ENCODE data around the gene PCTP. TPM values are rescaled to one million over a fixed set of nuclear protein-coding genes. Genes with fewer than 3 reads are reported as not detected.

The PCTP gene
- total RNA-seq, 2 experiments from 2014 or later, result 8.8 to 10.3 TPM

DNA sequence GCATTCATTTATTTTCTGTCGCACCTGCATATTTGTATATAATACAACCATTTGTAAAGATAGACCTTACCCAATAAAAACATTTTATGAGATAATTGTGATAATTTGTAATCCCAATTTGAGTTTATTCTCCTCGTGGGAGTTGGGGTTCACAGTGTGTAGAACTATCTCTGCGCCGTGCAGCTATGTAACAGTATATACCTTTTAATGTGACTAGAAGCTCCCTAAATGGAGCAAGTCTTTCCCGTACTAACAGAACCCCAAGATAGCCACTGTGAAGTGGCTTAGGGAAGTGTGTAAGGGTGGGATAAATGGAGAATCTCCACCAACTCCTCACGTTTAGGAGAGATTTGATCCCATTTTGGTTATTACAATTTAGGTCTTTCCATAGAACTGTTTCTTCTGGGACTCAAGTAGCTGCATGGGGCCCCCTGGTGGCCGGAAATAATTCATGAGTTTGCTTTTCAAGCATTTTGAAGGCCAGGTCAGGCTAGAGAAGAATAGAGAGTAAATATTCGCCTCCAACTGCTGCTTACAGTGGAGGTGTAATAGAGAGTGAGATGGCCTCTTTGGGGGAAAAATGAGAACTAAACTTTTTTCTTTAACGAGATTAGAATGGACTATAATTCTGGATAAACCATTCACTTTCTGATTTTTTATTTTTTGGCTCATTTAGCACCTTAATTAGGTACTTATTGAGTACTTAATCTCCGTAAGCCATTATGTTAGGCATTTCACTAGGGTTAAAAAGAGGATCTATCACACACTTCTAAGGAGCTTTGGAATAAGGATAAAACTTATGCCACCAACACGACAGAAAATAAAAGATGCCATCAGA lies 32.7 kb upstream of the PCTP start:
- Mint-ChIP-seq H3K27me3 (ENCODE audit: low read depth) (peaks cover 15% of the 10 kb centered on the region), H3K36me3 (ENCODE audit: low read depth) (no peaks in the 10 kb centered on the region), H3K27ac (no peak overlapping the region), H3K9me3 (no peaks in the 10 kb centered on the region), H3K4me1 (ENCODE audit: low read depth) (peaks cover 2% of the 10 kb centered on the region), H3K4me3 (no peak overlapping the region)
- DNase-seq, result peak; percentile 84
- CTCF ChIA-PET, result interaction anchor here (0.5 to 4.4 kb wide), 26 partner anchors 9 to 760 kb away, joined by 3 to 35 read pairs (median 4); partner anchors contain the start of gene PCTP
- intact Hi-C loops (cut with micrococcal nuclease), result loop anchor here (1.0 to 2.0 kb wide), 2 partner anchors 115 to 192 kb away; no protein-coding TSS in a partner anchor

DNA sequence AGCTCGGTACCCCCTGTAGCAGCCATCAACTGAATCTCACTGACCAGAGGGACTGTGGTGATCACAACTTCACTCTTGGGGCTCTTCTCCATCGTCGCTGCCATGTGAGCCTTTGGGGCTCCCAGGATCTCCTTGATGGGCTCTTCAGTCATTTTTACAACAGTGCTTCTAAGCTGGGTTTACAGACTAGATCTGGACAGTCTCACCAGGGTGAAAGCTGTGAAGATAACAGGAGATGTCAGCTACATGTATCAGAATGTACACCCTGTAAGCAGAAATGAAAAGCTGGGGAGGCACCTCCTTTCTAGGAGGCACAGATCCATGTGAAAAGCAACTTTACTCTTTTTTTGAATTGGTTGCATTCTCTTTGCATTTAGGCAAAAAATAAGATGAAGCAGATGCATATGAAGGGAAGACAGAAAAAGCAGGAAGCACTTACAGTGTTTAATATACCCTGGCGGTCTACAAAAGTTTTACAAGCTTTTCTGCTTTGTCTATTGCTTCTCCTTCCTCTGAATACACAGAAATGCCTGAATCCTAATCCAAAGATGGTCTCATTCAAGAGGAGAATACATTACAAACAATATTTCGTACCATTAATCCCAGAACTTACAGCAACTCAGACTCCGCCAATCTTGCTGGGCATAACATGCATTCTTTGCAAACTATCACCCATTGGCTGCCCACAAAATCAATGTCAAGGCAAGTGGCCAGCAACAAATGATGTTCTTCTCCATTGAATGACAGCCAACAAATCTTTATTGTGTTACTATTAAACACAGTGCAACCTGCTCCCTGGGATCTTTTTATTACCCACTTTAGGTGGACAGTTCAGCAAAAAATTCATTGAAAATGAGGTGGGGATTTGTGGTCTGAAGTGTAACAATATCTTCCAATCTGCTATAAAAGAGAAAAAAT lies 29.7 kb upstream of the PCTP start:
- Mint-ChIP-seq H3K27me3 (ENCODE audit: low read depth) (peaks cover 35% of the 10 kb centered on the region), H3K36me3 (ENCODE audit: low read depth) (no peaks in the 10 kb centered on the region), H3K9me3 (no peaks in the 10 kb centered on the region), H3K4me3 (no peak overlapping the region), H3K27ac (no peak overlapping the region), H3K4me1 (ENCODE audit: low read depth) (peaks cover 2% of the 10 kb centered on the region)
- intact Hi-C loops (cut with micrococcal nuclease), result no loop called here
- CTCF ChIA-PET, result interaction anchor here (0.7 to 4.4 kb wide), 8 partner anchors 11 to 195 kb away, joined by 3 to 25 read pairs (median 4); no protein-coding TSS in a partner anchor
- DNase-seq, result no peak

DNA sequence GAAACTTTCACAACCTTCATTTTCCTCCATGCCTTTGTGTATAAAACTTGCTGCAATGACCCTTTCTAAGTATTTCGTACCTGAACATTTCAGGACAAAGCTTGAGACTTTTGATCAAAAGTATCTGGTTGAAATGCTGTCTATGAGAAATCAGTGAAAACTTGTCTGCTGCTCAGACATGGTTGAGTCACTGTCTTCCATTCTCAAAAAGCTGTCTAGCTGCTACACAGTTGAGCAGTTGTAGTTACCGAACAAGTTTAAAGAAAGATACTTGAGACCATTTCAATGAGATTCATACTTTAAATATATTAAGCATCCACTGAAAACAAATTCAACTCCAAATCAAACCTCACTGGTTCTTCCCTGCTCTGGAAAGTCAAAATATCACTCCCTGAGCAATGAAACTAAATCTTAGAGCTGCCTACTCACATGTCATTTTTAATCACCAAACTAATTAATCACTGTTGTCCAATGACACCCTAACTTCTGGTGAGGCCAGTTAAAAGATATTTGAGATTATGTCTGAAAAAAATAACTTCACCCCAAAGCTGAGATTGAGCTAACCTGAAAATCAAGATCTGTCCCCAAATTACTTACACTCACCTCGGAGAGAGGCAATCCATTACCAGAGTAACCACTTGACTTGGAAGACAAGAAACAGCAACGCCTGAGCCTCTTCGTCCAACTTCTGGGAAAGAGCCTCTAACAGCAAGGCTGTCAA lies 28.7 kb upstream of the PCTP start:
- DNase-seq, result no peak
- Mint-ChIP-seq H3K27ac (no peak overlapping the region), H3K4me1 (ENCODE audit: low read depth) (peaks cover 2% of the 10 kb centered on the region), H3K9me3 (no peaks in the 10 kb centered on the region), H3K4me3 (no peak overlapping the region), H3K36me3 (ENCODE audit: low read depth) (no peaks in the 10 kb centered on the region), H3K27me3 (ENCODE audit: low read depth) (peaks cover 43% of the 10 kb centered on the region)
- CTCF ChIA-PET, result interaction anchor here (0.6 to 2.2 kb wide), 6 partner anchors 11 to 1588 kb away, joined by 3 to 6 read pairs (median 4); no protein-coding TSS in a partner anchor
- intact Hi-C loops (cut with micrococcal nuclease), result no loop called here

DNA sequence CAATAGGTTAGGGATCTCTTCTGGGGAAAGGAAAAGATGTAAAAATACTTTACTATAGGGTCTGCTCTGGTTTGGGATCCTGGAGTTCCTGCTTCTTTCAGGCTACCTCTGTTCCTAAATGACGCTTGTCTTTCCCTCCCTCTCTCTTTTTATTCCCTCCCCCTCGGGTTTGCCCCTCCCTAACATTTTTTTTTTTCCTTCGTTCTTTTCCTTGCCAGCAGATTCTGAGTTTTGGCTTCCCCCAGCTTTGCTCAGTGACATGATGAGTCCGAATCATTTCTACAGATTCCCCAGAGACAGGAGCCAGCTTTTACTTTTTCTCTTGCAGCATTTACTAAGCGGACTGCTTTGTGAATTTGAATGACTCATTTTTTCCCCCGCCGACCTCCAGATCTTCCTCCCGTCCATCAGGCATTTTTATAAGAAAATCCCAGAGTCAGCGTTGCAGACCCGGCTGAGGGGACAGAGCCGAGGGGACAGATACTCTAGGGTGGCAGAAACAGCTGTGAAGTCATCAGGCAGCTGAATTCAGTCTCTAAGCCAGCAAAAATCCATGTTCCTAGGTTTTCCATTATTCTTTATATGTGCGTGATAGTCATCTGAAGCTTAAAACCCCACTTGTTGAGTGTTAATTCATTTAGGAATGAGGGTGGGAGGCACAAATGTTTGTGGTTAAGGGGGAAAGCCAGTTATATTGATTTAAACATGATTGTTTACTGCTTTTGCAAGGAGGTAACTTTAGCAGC lies 27.9 kb upstream of the PCTP start, which contains the start of gene TMEM100:
TSS of gene TMEM100 (minus strand) at position 123 of the 746 bp plus-strand sequence. CDS start 1,794 bp downstream, outside the sequence.
- no peaks in the 10 kb centered on the region for H3K36me3 Mint-ChIP-seq (ENCODE audit: low read depth)

DNA sequence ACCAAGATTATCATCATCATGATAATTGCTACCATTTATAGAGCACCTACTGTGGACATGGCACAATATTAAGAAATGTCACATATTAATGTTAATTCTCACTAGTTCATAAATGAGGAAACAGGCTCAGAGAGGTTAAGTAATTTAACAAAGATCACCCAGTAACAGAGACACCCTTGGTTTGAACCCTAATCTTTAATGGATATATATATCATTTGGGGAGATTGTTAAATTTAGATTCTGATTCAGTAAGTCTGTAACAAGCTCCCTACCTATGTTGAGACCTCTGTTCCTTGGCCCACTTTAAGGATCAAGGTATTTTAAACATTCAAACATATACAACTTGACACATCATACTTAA lies 27.4 kb upstream of the PCTP start:
- H3K27ac Mint-ChIP-seq, result no peak overlapping the region
- no peak for DNase-seq
- H3K4me3 Mint-ChIP-seq, result no peak overlapping the region
- no peaks in the 10 kb centered on the region for H3K36me3 Mint-ChIP-seq (ENCODE audit: low read depth)
- H3K4me1 Mint-ChIP-seq (ENCODE audit: low read depth), result peaks cover 2% of the 10 kb centered on the region
- CTCF ChIA-PET, result interaction anchor here (2.2 kb wide), 1 partner anchor 12 kb away, joined by 6 read pairs; no protein-coding TSS in a partner anchor
- no peaks in the 10 kb centered on the region for H3K9me3 Mint-ChIP-seq
- peaks cover 52% of the 10 kb centered on the region for H3K27me3 Mint-ChIP-seq (ENCODE audit: low read depth)
- intact Hi-C loops (cut with micrococcal nuclease), result no loop called here

More for the DNA sequence above, 27.9 kb upstream of the PCTP start, which contains the start of gene TMEM100:
- no peak for DNase-seq
- peaks cover 49% of the 10 kb centered on the region for H3K27me3 Mint-ChIP-seq (ENCODE audit: low read depth)
- no peaks in the 10 kb centered on the region for H3K9me3 Mint-ChIP-seq
- H3K4me3 Mint-ChIP-seq, result no peak within 1 kb of the TSS
- H3K27ac Mint-ChIP-seq, result no peak within 1 kb of the TSS
- intact Hi-C loops (cut with micrococcal nuclease), result no loop called here
- peaks cover 2% of the 10 kb centered on the region for H3K4me1 Mint-ChIP-seq (ENCODE audit: low read depth)
- CTCF ChIA-PET, result interaction anchor here (1.8 to 2.2 kb wide), 3 partner anchors 13 to 196 kb away, joined by 4 to 6 read pairs (median 6); no protein-coding TSS in a partner anchor

DNA sequence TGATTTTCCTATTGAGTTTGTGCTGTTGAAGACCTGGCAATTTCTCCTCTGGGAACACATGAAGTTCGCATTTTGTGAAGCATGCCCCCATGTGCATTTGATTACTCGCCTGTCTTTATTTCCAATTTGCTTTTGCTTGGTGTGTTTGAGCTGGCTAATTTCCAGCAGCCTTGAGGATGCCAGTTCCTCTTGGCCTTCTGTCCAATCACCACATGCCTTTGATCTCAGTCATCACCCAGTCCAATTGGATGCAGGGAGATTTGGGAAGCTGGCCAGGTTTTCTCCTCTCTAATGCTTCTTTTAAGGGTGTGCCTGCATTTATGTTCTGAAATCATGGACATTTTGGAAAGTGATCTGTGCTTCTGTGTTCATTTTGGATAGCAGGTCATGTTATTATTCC lies 24.4 kb upstream of the PCTP start:
- intact Hi-C loops (cut with micrococcal nuclease), result no loop called here
- DNase-seq, result no peak
- Mint-ChIP-seq H3K9me3 (no peaks in the 10 kb centered on the region), H3K4me3 (no peak overlapping the region), H3K36me3 (ENCODE audit: low read depth) (no peaks in the 10 kb centered on the region), H3K27me3 (ENCODE audit: low read depth) (peaks cover 62% of the 10 kb centered on the region), H3K27ac (no peak overlapping the region), H3K4me1 (ENCODE audit: low read depth) (peaks cover 2% of the 10 kb centered on the region)
- CTCF ChIA-PET, result interaction anchor here (3.9 kb wide), 1 partner anchor 8 kb away, joined by 13 read pairs; no protein-coding TSS in a partner anchor

DNA sequence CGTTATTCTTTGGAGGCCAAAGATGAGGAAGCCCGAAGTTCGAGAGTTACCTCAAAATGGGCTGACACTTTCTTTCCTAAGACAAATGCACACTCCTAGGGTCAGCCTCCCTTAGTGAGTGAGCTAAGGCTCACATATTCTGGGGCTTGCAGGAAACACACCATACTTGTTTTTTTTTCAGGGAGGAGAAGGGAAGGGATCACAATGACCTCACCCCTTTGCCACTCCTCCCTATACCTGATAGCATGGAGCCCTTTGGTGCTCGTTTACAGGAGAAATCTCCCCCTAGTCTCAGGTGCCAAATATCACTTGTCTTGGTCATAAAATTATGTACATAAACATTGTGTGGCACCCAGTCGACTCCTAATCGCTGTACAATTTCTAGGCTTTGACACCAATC lies 23.6 kb upstream of the PCTP start:
- no peak for DNase-seq
- H3K27me3 Mint-ChIP-seq (ENCODE audit: low read depth), result peaks cover 69% of the 10 kb centered on the region
- no peak overlapping the region for H3K4me3 Mint-ChIP-seq
- H3K9me3 Mint-ChIP-seq, result no peaks in the 10 kb centered on the region
- no peak overlapping the region for H3K27ac Mint-ChIP-seq
- intact Hi-C loops (cut with micrococcal nuclease), result no loop called here
- H3K4me1 Mint-ChIP-seq (ENCODE audit: low read depth), result peaks cover 2% of the 10 kb centered on the region
- no peaks in the 10 kb centered on the region for H3K36me3 Mint-ChIP-seq (ENCODE audit: low read depth)
- CTCF ChIA-PET, result interaction anchor here (3.9 kb wide), 1 partner anchor 9 kb away, joined by 13 read pairs; no protein-coding TSS in a partner anchor

DNA sequence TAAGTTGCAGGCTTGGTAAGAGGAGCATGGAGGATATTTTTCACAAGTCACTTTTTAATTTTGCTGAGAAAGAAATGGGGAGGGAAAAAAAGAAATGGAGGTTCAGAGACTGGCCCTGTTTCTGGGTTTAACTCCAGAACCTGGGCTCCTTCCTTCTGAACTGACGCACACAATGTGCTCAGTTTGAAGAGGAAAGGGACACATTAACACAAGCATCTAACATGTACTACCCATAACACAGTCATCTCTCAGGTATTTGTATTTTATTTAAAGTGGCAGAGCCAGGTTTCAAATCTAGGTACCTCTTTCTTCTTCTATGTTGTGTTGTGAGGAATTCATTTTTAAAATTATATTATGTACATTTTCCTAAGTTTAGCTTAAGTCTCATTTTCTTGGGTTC lies 22.9 kb upstream of the PCTP start:
- H3K9me3 Mint-ChIP-seq, result no peaks in the 10 kb centered on the region
- H3K4me1 Mint-ChIP-seq (ENCODE audit: low read depth), result peaks cover 3% of the 10 kb centered on the region
- no peak for DNase-seq
- H3K4me3 Mint-ChIP-seq, result no peak overlapping the region
- intact Hi-C loops (cut with micrococcal nuclease), result no loop called here
- H3K27ac Mint-ChIP-seq, result no peak overlapping the region
- H3K36me3 Mint-ChIP-seq (ENCODE audit: low read depth), result no peaks in the 10 kb centered on the region
- CTCF ChIA-PET, result interaction anchor here (1.6 to 3.9 kb wide), 2 partner anchors 10 to 201 kb away, joined by 5 to 13 read pairs; no protein-coding TSS in a partner anchor
- peaks cover 71% of the 10 kb centered on the region for H3K27me3 Mint-ChIP-seq (ENCODE audit: low read depth)

DNA sequence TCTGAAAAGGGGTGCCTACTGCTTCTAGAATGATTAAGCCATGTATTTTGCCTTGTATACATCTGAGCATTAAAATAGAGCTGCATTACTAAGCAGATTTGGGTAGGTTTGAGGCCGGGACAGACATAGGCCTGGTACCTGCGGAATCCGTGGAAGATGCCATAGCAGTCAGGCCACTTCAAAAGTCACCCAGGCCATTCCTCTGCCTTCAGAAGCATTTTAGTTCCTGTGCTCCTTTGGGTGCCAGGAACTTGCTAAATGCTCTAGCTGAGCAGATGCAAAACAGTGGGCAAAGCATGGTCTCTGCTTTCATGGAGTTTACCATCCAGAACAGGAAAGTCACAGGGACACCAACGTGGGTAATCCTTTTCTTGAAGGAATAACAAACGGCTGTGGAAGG lies 22.5 kb upstream of the PCTP start:
- intact Hi-C loops (cut with micrococcal nuclease), result no loop called here
- Mint-ChIP-seq H3K36me3 (ENCODE audit: low read depth) (no peaks in the 10 kb centered on the region), H3K4me3 (no peak overlapping the region), H3K27me3 (ENCODE audit: low read depth) (peaks cover 69% of the 10 kb centered on the region), H3K9me3 (no peaks in the 10 kb centered on the region), H3K27ac (no peak overlapping the region), H3K4me1 (ENCODE audit: low read depth) (peaks cover 8% of the 10 kb centered on the region)
- no peak for DNase-seq
- CTCF ChIA-PET, result interaction anchor here (1.6 to 3.9 kb wide), 2 partner anchors 10 to 202 kb away, joined by 5 to 13 read pairs; no protein-coding TSS in a partner anchor

DNA sequence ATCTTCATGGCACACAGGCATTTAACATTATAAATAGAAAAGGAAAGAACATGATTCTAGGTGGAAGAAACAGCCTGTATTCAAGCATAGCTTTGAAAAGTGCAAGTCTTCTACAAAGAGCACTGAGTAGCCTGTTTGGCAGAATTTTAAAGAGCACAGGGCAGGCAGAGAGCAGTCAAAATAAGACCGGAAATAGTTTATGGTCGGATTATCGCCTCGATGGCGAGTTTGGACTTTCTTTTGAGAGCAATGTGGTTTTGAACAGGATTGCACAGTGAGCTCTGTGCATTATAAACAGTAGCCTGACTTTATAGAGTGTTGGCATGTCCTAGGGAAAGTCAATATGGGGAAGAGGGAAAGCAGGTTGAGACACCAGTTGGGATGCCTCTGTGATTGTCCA lies 22.0 kb upstream of the PCTP start:
- Mint-ChIP-seq H3K4me1 (ENCODE audit: low read depth) (peaks cover 12% of the 10 kb centered on the region), H3K4me3 (no peak overlapping the region), H3K27ac (no peak overlapping the region), H3K27me3 (ENCODE audit: low read depth) (peaks cover 67% of the 10 kb centered on the region), H3K9me3 (no peaks in the 10 kb centered on the region), H3K36me3 (ENCODE audit: low read depth) (no peaks in the 10 kb centered on the region)
- intact Hi-C loops (cut with micrococcal nuclease), result no loop called here
- CTCF ChIA-PET, result interaction anchor here (1.6 to 3.9 kb wide), 2 partner anchors 10 to 202 kb away, joined by 5 to 13 read pairs; no protein-coding TSS in a partner anchor
- no peak for DNase-seq

DNA sequence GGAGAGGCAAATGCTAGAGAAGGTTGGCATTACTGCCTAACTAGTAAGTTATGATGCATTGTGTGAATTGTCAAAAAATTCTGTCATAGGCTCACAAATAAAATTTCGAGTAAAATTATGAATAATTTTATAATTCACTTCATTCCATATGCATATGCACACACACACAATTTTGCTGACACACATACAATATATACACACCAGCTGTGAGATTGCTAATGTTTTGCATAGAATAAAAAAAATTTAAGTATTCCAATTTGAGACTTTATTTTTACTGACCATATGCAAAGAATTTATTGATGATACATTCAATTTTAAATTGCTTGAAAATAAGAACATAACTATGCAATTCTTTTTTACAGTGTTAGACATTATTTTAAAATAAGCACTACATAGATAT lies 21.4 kb upstream of the PCTP start:
- no peak overlapping the region for H3K4me3 Mint-ChIP-seq
- peaks cover 62% of the 10 kb centered on the region for H3K27me3 Mint-ChIP-seq (ENCODE audit: low read depth)
- intact Hi-C loops (cut with micrococcal nuclease), result no loop called here
- H3K36me3 Mint-ChIP-seq (ENCODE audit: low read depth), result no peaks in the 10 kb centered on the region
- DNase-seq, result no peak
- H3K27ac Mint-ChIP-seq, result no peak overlapping the region
- CTCF ChIA-PET, result interaction anchor here (1.6 to 3.9 kb wide), 2 partner anchors 11 to 203 kb away, joined by 5 to 13 read pairs; no protein-coding TSS in a partner anchor
- no peaks in the 10 kb centered on the region for H3K9me3 Mint-ChIP-seq
- peaks cover 19% of the 10 kb centered on the region for H3K4me1 Mint-ChIP-seq (ENCODE audit: low read depth)
